Stimulated activated CD4-positive, alpha-beta T cell treated with anti-CD3 and anti-CD28 coated beads, Interleukin-1b, Interleukin-23, amount 100 ng/mL, for 48 hours (primary cell): ENCODE results near the gene CAPN11.
A peak's percentile ranks its signal among the peaks of the same experiment; 100 is the strongest.
"Not testable (repeated sequence)": the region's sequence is repeated elsewhere in the genome, so short reads cannot be mapped to it uniquely, and the experiment has no call there.

Experiments used
- DNase-seq: peaks from one replicate; pipeline ENCODE4 v3.0.0-alpha.2; 2020

CAPN11 gene

GRCh38 chr6:44157152-44157521 is 1.5 kb upstream of the CAPN11 start:
- no peak for DNase-seq

- DNase-seq = peak; percentile 28
These were observed 3.3 kb downstream of the CAPN11 start for GRCh38 chr6:44161997-44162338.

GRCh38 chr6:44162876-44163625 is 4.4 kb downstream of the CAPN11 start:
- no peak for DNase-seq

- no peak for DNase-seq
These were observed 7.5 kb downstream of the CAPN11 start for GRCh38 chr6:44166116-44166515.

- no peak for DNase-seq
These were observed 8.1 kb downstream of the CAPN11 start for GRCh38 chr6:44166591-44167184.

- no peak for DNase-seq
These were observed 8.9 kb downstream of the CAPN11 start for GRCh38 chr6:44167567-44167966.

- no peak for DNase-seq
These were observed 10.5 kb downstream of the CAPN11 start for GRCh38 chr6:44169154-44169553.

GRCh38 chr6:44169886-44170570 is 11.4 kb downstream of the CAPN11 start:
- DNase-seq = no peak

- no peak for DNase-seq
These were observed 13.4 kb downstream of the CAPN11 start for GRCh38 chr6:44171899-44172546.

GRCh38 chr6:44172731-44173500 is 14.3 kb downstream of the CAPN11 start:
- peak; percentile 77 for DNase-seq

GRCh38 chr6:44176130-44176761 is 17.6 kb downstream of the CAPN11 start:
- no peak for DNase-seq

GRCh38 chr6:44176762-44177509 is 18.3 kb downstream of the CAPN11 start:
- DNase-seq = no peak

GRCh38 chr6:44177691-44178423 is 19.2 kb downstream of the CAPN11 start:
- DNase-seq = no peak

GRCh38 chr6:44178424-44179071 is 19.9 kb downstream of the CAPN11 start:
- DNase-seq = no peak

- no peak for DNase-seq
These were observed 20.5 kb downstream of the CAPN11 start for GRCh38 chr6:44179072-44179536.

GRCh38 chr6:44179648-44180047 is 21.0 kb downstream of the CAPN11 start:
- DNase-seq = no peak

GRCh38 chr6:44180406-44180805 is 21.8 kb downstream of the CAPN11 start:
- DNase-seq = no peak

GRCh38 chr6:44180886-44181285 is 22.3 kb downstream of the CAPN11 start:
- no peak for DNase-seq

GRCh38 chr6:44181784-44182183 is 23.2 kb downstream of the CAPN11 start:
- not testable (repeated sequence) for DNase-seq

GRCh38 chr6:44182911-44183390 is 24.3 kb downstream of the CAPN11 start:
- DNase-seq = no peak
